Activated T-helper 1 cell treated with anti-CD3 and anti-CD28 coated beads, Interleukin-2, amount 50 U/mL, for 16 hours (primary cell): ENCODE results near the gene LTBP4.
"Not testable (repeated sequence)": the region's sequence is repeated elsewhere in the genome, so short reads cannot be mapped to it uniquely, and the experiment has no call there.

Source experiments
- DNase-seq, 2 donors: peaks; one replicate each; pipeline ENCODE4 v3.0.0-alpha.2; 2020; ENCODE audit warnings: low read depth in 1 of 2, low spot score in 1 of 2

The LTBP4 gene, protein sequence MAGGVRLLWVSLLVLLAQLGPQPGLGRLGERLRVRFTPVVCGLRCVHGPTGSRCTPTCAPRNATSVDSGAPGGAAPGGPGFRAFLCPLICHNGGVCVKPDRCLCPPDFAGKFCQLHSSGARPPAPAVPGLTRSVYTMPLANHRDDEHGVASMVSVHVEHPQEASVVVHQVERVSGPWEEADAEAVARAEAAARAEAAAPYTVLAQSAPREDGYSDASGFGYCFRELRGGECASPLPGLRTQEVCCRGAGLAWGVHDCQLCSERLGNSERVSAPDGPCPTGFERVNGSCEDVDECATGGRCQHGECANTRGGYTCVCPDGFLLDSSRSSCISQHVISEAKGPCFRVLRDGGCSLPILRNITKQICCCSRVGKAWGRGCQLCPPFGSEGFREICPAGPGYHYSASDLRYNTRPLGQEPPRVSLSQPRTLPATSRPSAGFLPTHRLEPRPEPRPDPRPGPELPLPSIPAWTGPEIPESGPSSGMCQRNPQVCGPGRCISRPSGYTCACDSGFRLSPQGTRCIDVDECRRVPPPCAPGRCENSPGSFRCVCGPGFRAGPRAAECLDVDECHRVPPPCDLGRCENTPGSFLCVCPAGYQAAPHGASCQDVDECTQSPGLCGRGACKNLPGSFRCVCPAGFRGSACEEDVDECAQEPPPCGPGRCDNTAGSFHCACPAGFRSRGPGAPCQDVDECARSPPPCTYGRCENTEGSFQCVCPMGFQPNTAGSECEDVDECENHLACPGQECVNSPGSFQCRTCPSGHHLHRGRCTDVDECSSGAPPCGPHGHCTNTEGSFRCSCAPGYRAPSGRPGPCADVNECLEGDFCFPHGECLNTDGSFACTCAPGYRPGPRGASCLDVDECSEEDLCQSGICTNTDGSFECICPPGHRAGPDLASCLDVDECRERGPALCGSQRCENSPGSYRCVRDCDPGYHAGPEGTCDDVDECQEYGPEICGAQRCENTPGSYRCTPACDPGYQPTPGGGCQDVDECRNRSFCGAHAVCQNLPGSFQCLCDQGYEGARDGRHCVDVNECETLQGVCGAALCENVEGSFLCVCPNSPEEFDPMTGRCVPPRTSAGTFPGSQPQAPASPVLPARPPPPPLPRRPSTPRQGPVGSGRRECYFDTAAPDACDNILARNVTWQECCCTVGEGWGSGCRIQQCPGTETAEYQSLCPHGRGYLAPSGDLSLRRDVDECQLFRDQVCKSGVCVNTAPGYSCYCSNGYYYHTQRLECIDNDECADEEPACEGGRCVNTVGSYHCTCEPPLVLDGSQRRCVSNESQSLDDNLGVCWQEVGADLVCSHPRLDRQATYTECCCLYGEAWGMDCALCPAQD (N-terminal part only)

DNA sequence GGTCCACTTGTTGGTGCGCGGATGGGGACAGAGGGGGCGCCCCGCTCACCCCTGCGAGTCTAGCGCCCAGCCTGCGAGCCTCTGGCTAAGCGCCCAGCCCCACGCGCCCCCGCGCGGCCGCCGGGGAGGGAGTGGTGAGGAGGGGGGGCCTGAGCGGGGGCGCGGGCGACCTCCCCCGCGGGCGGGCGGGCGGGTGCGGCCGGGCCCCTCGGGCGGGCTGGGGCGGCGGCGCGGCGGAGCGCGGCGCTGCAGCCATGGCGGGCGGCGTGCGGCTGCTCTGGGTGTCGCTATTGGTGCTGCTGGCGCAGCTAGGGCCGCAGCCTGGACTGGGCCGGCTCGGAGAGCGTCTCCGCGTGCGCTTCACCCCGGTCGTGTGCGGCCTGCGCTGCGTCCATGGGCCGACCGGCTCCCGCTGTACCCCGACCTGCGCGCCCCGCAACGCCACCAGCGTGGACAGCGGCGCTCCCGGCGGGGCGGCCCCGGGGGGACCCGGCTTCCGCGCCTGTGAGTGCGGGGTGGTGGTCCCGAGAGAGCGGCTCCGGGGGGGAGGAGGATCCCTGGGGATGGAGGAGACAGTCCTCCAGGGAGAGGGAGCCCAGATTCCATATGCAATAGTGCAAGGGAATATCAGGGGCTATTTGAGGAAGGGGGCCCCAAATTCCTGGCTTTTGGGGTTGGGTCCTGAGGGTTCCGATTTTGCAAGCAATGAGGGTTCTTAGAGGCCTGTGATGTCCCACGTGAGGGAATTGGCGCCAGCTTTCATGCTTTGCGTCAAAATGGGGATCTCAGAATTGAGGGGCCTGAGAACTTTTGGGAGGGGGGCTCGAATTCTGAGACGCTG, at the start of gene LTBP4:
TSS of gene LTBP4 (plus strand) at position 236 of the 841 bp plus-strand sequence. CDS start at position 255, 19 bp downstream.
- DNase-seq = no peak

DNA sequence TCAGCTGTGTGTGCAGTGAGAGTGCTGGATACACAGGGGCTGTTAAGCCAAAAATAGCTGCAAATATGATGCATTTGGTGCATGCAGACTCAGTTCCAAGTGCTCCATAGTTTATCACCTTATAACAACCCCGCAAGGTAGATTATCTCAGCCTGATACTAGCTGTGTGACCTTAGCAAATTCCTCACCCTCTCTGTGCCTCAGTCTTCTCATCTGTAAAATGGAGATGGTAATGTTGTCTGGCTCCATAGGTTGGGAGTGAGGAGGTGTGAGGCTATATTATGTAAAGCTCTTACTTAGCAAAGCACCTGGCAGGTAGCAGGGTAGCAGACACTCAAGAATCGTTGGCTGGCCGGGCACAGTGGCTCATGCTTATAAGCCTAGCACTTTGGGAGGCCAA, 48.3 kb upstream of the LTBP4 start:
- no peak for DNase-seq

DNA sequence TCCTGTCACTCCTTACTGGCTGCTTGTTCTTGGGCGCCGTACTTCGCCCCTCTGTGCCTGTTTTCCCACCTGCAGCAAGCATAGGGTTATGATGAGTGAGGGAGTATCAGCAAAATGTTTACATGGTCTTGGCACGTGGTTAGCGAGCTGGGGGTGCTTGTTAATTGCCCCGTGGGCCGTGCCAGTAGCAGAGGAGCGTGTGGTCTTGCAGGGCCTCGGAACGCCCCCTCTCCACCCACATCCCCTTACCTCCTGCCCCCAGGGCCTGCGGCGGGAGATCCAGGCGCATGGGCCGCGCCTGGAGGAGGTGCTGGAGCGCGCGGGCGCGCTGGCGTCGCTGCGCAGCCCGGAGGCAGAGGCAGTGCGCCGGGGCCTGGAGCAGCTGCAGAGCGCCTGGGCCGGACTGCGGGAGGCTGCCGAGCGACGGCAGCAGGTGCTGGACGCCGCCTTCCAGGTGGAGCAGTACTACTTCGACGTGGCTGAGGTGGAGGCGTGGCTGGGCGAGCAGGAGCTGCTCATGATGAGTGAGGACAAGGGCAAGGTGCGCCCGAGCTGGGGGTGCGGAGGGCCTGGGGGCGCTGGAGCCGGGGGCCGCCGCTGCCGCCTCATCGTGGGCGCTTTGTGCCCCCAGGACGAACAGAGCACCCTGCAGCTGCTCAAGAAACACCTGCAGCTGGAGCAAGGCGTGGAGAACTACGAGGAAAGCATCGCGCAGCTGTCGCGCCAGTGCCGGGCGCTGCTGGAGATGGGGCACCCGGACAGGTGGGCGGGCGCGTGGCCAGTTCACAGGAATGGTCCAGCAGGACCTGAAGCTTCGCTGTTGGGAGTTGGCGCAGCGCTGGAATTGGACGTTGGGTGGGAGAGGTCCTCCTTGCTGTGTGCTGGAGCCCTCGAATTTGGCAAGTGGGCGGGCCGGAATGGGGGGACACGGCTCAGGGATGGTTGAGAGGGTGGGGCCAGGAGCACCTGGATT, 47.0 kb upstream of the LTBP4 start:
- no peak for DNase-seq

DNA sequence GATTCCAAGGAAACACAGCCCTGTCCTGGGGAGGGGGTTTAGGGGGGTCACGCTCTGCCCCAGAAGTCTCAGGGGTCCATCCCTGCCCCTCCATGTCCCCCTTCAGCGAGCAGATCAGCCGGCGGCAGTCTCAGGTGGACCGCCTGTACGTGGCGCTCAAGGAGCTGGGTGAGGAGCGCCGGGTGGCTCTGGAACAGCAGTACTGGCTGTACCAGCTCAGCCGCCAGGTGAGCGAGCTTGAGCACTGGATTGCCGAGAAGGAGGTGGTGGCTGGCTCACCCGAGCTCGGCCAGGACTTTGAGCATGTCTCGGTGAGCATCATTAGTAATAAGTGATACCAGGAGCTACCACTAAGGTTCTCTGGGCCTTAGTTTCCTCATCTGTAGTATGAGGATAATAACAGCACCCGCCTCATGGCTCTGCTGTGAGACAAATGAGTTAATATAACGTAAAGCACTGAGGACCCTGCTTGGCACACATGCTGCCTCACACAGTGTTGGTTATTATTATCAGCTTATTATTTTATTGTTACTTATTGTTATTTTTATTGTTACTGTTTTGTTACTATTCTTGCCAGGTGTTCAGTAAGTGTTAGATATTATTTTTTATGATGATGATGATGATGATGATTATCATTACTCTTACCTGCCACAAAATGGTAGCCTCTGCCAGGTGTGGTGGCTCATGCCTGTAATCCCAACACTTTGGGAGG, 45.0 kb upstream of the LTBP4 start:
- DNase-seq = no peak

DNA sequence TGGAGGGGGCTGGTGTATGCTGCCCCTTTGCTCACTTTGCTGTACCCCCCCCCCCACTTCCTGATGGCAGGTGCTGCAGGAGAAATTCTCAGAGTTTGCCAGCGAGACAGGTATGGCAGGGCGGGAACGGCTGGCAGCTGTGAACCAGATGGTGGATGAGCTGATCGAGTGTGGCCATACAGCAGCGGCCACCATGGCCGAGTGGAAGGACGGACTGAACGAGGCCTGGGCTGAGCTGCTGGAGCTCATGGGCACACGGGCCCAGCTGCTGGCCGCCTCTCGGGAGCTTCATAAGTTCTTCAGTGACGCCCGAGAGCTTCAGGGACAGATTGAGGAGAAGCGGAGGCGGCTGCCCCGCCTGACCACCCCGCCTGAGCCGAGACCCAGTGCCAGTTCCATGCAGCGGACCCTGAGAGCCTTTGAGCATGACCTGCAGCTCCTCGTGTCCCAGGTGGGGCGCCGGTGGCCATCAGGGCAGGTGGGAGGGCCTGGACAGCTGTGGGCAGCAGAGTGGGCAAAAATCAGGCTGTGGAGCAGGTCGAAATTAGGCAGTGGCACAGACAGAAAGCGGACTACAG, 44.1 kb upstream of the LTBP4 start:
- no peak for DNase-seq

DNA sequence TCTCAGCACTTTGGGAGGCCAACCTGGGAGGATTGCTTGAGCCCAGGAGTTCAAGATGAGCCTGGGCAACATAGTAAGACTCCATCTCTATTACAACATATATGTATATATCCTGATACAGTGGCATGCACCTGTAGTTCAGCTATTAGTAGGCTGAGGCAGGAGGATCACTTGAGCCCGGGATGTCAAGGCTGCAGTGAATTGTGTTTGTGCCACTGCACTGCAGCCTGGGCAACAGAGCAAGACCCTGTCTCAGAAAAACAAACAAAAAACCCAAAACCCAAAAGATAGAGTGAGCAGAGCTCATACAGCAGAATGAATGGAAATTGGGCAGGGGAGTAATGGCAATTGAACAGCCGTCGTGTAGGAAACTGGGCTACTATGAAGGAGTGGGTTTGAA, 41.8 kb upstream of the LTBP4 start:
- no peak for DNase-seq

DNA sequence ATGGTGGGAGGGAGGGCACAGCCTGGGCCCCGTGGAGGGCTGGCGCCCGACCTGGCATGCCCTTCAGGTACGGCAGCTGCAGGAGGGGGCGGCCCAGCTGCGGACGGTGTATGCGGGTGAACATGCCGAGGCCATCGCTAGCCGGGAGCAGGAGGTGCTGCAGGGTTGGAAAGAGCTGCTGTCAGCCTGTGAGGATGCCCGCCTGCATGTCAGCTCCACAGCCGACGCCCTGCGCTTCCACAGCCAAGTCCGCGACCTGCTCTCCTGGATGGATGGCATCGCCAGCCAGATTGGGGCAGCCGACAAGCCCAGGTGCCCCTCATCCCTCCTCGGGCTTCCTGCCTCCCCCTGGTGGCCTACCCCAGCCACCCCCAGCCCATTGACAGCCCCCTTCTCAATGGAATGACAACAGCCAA, 41.1 kb upstream of the LTBP4 start:
- no peak for DNase-seq

DNA sequence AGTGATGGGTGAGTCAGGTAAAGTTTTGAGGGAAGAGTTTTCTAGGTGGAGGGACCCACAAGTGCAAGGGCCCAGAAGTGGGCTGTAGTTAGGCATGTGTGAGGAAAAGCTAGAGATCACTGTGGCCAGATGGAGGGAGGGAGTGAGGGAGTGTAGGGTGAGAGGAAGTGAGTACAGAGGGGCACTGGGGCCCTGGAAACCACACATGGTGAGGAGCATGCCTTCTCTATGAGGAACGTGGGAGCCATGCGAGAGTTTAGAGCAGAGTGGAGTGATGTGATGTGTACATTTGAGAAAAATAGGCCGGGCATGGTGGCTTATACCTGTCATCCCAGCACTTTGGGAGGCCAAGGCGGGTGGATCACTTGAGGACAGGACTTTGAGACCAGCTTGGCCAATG, 39.2 kb upstream of the LTBP4 start:
- no peak for DNase-seq

DNA sequence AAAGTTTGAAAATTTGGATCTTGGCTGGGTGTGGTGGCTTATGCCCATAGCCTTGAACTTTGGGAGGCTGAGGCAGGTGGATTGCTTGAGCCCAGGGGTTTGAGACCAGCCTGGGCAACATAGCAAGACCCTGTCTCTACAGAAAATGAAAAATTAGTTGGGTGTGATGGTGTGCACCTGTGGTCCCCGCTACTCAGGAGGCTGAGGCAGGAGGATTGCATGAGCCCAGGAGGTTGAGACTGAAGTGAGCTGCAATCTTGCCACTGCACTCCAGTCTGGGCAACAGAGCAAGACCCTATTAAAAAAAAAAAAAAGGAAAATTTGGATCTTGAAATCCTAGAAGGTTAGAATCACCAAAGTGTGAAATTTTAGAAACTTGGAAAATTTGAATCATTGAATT, 36.6 kb upstream of the LTBP4 start:
- DNase-seq = not testable (repeated sequence)

DNA sequence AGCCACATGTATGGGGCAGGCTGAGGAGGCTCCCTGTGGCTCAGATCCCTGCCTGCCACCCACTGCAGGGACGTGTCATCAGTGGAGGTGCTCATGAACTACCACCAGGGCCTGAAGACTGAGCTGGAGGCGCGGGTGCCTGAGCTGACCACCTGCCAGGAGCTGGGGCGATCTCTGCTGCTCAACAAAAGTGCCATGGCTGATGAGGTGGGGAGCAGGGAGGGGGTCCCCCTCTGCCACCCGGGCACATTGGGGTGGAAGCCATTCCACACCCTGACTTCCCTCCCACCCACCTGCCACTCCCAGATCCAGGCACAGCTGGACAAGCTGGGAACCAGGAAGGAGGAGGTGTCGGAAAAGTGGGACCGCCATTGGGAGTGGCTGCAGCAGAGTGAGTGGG, 35.8 kb upstream of the LTBP4 start:
- DNase-seq = no peak

DNA sequence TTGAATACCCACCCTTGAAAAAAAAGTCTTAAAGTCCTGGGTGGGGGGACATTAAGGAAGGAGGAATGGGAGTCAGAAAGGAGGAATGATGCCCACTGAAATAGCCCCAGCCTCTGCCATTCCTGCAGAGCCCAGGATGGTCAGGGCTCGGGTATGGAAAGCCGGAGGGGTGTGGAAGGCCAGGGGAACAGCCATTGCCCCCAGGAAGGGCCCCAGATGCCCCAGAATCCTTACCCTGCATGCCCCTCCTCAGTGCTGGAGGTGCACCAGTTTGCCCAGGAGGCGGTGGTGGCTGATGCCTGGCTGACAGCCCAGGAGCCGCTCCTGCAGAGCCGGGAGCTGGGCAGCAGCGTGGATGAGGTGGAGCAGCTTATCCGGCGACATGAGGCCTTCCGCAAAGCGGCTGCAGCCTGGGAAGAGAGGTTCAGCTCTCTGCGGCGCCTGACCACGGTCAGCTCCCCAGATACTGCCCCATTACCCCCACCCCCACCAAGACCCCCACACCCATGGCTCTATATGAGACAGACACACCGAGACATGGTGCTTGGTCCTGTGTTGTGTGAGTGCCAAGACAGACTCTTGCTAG, 35.2 kb upstream of the LTBP4 start:
- DNase-seq = no peak

DNA sequence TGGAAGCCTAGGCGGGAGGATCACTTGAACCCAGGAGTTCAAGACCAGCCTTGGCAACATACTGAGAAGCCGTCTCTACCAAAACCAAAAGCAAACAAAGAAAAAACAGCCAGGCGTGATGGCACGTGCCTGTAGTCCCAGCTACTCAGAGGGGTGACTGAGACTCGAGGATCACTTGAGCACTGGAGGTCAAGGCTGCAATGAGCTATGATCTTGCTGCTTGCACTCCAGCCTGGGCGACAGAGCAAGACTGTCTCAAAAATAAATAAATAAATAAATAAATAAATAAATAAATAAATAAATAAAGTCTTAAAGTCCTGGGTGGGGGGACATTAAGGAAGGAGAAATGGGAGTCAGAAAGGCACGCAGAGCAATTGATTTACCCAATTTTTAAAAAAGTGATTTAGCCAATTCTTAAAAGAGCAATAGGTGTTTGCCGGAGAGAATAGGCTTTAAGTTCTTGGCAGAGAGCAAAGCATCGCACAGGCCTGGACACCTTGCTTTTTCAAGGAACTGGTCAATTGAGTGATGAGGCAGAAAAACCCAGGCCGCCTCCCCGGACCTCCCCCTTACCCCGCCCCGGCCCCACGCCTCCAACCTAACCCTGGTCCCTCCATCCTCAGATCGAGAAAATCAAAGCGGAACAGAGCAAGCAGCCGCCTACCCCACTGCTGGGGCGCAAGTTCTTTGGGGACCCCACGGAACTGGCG, 34.0 kb upstream of the LTBP4 start:
- no peak for DNase-seq

DNA sequence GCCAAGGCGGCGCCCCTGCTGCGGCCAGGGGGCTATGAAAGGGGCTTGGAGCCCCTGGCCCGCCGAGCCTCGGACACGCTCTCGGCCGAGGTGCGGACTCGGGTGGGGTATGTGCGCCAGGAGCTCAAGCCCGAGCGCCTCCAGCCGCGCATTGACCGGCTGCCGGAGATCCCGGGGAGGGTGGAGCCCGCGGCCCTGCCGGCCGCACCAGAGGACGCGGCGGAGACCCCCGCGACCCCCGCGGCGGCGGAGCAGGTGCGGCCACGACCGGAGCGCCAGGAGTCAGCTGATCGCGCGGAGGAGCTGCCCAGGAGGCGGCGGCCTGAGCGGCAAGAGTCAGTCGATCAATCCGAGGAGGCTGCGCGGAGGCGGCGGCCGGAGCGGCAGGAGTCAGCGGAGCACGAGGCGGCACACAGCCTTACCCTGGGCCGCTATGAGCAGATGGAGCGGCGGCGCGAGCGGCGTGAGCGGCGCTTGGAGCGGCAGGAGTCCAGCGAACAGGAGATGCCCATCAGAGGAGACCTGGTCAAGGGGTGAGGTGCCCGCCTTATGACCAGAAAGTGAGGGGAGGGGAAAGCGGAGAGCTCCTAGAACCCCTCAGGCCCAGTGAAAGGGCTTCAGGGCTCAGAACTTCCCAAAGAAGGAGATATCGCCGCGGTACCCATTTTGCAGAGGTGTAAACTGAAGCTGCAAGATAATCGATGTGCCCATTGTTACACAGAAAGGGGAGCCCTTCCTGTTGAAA, 33.2 kb upstream of the LTBP4 start:
- DNase-seq = no peak

DNA sequence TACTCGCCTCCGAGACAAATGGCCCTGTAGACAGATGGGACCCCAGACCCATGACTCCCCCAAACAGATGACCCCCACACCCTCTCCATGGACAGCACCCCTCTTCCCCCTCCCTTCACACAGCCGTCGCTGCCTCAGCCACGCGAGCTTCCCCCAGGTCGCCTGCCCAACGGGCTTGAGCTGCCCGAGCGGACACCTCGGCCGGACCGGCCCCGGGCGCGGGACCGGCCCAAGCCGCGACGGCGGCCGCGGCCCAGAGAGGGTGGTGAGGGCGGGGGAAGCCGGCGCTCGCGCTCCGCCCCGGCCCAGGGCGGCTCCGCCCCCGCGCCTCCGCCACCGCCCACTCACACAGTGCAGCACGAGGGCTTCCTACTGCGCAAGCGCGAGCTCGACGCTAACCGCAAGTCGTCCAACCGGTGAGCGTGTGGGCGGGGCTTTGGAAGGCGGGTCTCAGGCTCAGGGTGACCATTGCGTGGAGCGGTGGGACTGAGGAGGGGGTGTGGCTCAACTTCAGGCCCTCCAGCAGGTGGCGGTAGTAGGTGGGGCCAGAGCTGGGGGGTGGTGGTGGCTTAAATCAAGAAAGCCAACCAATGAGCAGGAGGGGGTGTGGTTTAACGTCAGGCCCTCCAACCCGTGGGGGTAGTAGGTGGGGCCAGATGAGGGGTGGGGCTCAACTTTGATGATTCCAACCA, 30.7 kb upstream of the LTBP4 start:
- DNase-seq = peak; percentile 88 to 92

DNA sequence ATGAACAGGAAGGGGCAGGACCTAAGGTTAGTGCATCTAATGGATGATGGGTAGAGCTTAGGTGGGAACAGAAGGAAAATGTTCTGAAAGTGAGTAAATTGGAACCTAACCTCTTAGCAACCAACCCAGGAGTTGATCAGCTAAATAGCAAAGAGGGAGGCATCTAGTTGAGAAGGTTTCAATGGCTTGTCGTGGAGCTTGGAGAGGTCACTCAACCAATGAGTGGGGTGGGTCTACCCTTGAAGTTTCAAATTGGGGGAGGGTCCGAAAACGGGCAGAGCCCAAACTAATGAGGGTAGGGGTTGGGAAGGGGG, 30.2 kb upstream of the LTBP4 start:
- DNase-seq = no peak

DNA sequence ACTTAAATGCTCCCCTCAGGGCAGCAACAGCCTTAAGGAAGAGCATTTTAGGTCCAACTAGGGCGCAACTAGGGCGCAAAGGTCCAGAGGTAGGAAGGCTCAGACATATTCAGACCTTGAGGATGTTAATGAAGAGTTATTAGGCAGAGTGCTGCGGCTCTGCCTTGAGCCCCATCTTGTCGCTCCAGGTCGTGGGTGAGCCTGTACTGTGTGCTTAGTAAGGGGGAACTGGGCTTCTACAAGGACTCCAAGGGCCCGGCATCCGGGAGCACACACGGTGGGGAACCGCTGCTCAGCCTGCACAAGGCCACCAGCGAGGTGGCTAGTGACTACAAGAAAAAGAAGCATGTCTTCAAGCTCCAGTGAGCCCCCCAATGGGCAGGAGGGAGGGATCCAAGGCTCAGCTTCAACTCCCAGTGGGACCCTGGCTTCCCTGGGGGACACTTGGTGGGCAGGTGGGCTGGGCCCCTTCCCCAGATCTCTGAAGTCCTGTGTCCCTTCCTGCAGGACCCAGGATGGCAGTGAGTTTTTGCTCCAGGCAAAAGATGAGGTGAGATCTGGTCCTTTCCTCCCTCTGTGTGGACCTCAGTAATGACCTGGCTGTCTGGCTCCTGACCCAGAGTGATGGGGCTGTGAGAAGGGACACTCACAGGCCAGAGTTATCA, 29.2 kb upstream of the LTBP4 start:
- no peak for DNase-seq
